Esophagus muscularis mucosa (tissue), 3 donors: ENCODE data around the gene TBX18.

Experiments used
- POLR2A ChIP-seq: fragments of 450-650 bp; IDR thresholded peaks from one replicate; pipeline ENCODE4 v1.6.1; 2017; ENCODE audit warnings: antibody characterized with exemption, moderate library complexity, mild to moderate bottlenecking, low read depth
- POLR2AphosphoS5 ChIP-seq, 2 donors: sonication (generic); formaldehyde crosslinking; IDR thresholded peaks; one replicate each; pipeline ENCODE4 v1.6.1; 2017; ENCODE audit warnings: antibody characterized with exemption in 2 of 2
- TF ChIP-seq, protein P1 (sequence below), 3 experiments: fragments of 200-600 bp in 2 of 3; fragments of 450-650 bp in 1 of 3; sonication (generic) in 2 of 3; IDR thresholded peaks; one replicate each; pipeline ENCODE4 v1.5.1; 2017 to 2019; ENCODE audit warnings: antibody characterized with exemption in 3 of 3, mild to moderate bottlenecking in 2 of 3, moderate library complexity in 1 of 3

DNA sequence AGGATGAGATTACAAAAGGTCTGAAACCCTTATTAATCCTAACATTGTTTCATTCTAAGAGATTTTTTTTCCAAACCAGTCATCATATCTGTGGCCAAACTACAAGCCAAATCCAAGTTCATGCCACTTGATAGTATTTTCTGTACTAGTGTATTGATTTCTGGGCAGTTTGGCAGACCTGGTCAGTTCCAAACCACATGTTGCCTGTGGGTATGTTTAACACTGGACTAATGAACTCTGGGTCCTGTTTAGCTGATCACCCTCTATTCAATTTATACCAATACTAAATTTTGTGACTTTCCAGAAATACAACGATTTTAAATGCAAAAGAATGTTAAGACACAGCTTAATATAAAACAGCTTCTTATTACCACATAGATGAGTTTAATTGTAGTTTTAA is 24.0 kb downstream of the TBX18 start:
- no peak for TF ChIP-seq POLR2AphosphoS5 (IDR thresholded peaks at IDR 0.05)
- TF ChIP-seq, protein P1, sequence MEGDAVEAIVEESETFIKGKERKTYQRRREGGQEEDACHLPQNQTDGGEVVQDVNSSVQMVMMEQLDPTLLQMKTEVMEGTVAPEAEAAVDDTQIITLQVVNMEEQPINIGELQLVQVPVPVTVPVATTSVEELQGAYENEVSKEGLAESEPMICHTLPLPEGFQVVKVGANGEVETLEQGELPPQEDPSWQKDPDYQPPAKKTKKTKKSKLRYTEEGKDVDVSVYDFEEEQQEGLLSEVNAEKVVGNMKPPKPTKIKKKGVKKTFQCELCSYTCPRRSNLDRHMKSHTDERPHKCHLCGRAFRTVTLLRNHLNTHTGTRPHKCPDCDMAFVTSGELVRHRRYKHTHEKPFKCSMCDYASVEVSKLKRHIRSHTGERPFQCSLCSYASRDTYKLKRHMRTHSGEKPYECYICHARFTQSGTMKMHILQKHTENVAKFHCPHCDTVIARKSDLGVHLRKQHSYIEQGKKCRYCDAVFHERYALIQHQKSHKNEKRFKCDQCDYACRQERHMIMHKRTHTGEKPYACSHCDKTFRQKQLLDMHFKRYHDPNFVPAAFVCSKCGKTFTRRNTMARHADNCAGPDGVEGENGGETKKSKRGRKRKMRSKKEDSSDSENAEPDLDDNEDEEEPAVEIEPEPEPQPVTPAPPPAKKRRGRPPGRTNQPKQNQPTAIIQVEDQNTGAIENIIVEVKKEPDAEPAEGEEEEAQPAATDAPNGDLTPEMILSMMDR (IDR thresholded peaks at IDR 0.05) = no peak
- TF ChIP-seq POLR2A = no peak
